ENCODE measurements around the gene PHC1.
"Not testable (repeated sequence)": the region's sequence is repeated elsewhere in the genome, so short reads cannot be mapped to it uniquely, and the experiment has no call there.

PHC1 gene

GRCh38 chr12:8914033-8914715, at the start of gene PHC1:
Gene PHC1 (plus strand): TSS chr12:8914509. CDS start chr12:8917678, 3,169 bp downstream.
- FAIRE-seq: not testable (repeated sequence)

GRCh38 chr12:8866429-8866828, 47.9 kb upstream of the PHC1 start:
- no peak for FAIRE-seq

- FAIRE-seq: no peak
Measured at GRCh38 chr12:8867009-8867408, 47.3 kb upstream of the PHC1 start.

GRCh38 chr12:8867786-8868185, 46.5 kb upstream of the PHC1 start:
- no peak for FAIRE-seq

GRCh38 chr12:8870586-8870985, 43.7 kb upstream of the PHC1 start:
- FAIRE-seq: no peak

GRCh38 chr12:8871068-8871467, 43.2 kb upstream of the PHC1 start:
- FAIRE-seq: no peak

- no peak for FAIRE-seq
Measured at GRCh38 chr12:8876887-8877286, 37.4 kb upstream of the PHC1 start.

GRCh38 chr12:8886502-8887284, 27.6 kb upstream of the PHC1 start:
- no peak for FAIRE-seq

- FAIRE-seq: no peak
Measured at GRCh38 chr12:8887285-8887715, 27.0 kb upstream of the PHC1 start.

GRCh38 chr12:8890313-8891085, 23.8 kb upstream of the PHC1 start:
- FAIRE-seq: peak; percentile 31

GRCh38 chr12:8891976-8892375, 22.3 kb upstream of the PHC1 start:
- FAIRE-seq: no peak

GRCh38 chr12:8894378-8894777, 19.9 kb upstream of the PHC1 start:
- FAIRE-seq: no peak

GRCh38 chr12:8894986-8895385, 19.3 kb upstream of the PHC1 start:
- FAIRE-seq: no peak

GRCh38 chr12:8897081-8897480, 17.2 kb upstream of the PHC1 start:
- no peak for FAIRE-seq

- no peak for FAIRE-seq
Measured at GRCh38 chr12:8899830-8900229, 14.5 kb upstream of the PHC1 start.

GRCh38 chr12:8902703-8903102, 11.6 kb upstream of the PHC1 start:
- FAIRE-seq: not testable (repeated sequence)

- FAIRE-seq: no peak
Measured at GRCh38 chr12:8903646-8904045, 10.7 kb upstream of the PHC1 start.

GRCh38 chr12:8904665-8905064, 9.6 kb upstream of the PHC1 start:
- FAIRE-seq: no peak

- FAIRE-seq: no peak
Measured at GRCh38 chr12:8905546-8905945, 8.8 kb upstream of the PHC1 start.

- no peak for FAIRE-seq
Measured at GRCh38 chr12:8906266-8907180, 7.8 kb upstream of the PHC1 start.

GRCh38 chr12:8907513-8907912, 6.8 kb upstream of the PHC1 start:
- FAIRE-seq: no peak

GRCh38 chr12:8909752-8910151, 4.6 kb upstream of the PHC1 start:
- no peak for FAIRE-seq
